H9 (cell line): Measurements from ENCODE around the gene PTPN3. TPM values are rescaled to one million over a fixed set of nuclear protein-coding genes. Genes with fewer than 3 reads are reported as not detected.

ENCODE experiments used
- DNase-seq: peaks from one replicate; pipeline ENCODE4 v3.0.0-alpha.2; 2017
- H2AFZ ChIP-seq: one replicate; pipeline ENCODE4 v1.6.1; 2013; ENCODE audit warnings: mild to moderate bottlenecking, low read length, control low read depth, moderate library complexity
- H2AK5ac ChIP-seq: 2 replicates; pipeline ENCODE4 v1.6.1; 2013; ENCODE audit warnings: low read length, control low read depth, mixed read lengths; ENCODE audit not compliant: insufficient read length
- H2BK120ac ChIP-seq: one replicate; pipeline ENCODE4 v1.6.1; 2013; ENCODE audit warnings: low read depth, mild to moderate bottlenecking, low read length, control low read depth, inconsistent platforms; ENCODE audit not compliant: poor library complexity, severe bottlenecking
- H2BK12ac ChIP-seq: 2 replicates; pipeline ENCODE4 v1.6.1; 2013; ENCODE audit warnings: low read length, control low read depth, mixed read lengths, low read depth; ENCODE audit not compliant: insufficient read length
- H2BK15ac ChIP-seq: 2 replicates; pipeline ENCODE4 v1.6.1; 2013; ENCODE audit warnings: low read depth, low read length, control low read depth
- H2BK20ac ChIP-seq: one replicate; pipeline ENCODE4 v1.6.1; 2013; ENCODE audit warnings: low read depth, mild to moderate bottlenecking, low read length, control low read depth, inconsistent platforms; ENCODE audit not compliant: poor library complexity, severe bottlenecking
- H2BK5ac ChIP-seq: 2 replicates; pipeline ENCODE4 v1.6.1; 2013; ENCODE audit warnings: low read length, control low read depth, mixed read lengths; ENCODE audit not compliant: insufficient read length
- H3K14ac ChIP-seq: 2 replicates; pipeline ENCODE4 v1.6.1; 2013; ENCODE audit warnings: low read length, control low read depth; ENCODE audit not compliant: insufficient read depth
- H3K18ac ChIP-seq: 2 replicates; pipeline ENCODE4 v1.6.1; 2013; ENCODE audit warnings: low read depth, mild to moderate bottlenecking, mixed read lengths, low read length, control low read depth; ENCODE audit not compliant: insufficient read length
- H3K23ac ChIP-seq: 2 replicates; pipeline ENCODE4 v1.6.1; 2013; ENCODE audit warnings: low read length, control low read depth, mixed read lengths, low read depth; ENCODE audit not compliant: insufficient read length
- H3K23me2 ChIP-seq: 2 replicates; pipeline ENCODE4 v1.6.1; 2013; ENCODE audit warnings: low read depth, mild to moderate bottlenecking, mixed read lengths, low read length, control low read depth; ENCODE audit not compliant: insufficient read length, poor library complexity, severe bottlenecking
- H3K27ac ChIP-seq: 2 replicates; pipeline ENCODE4 v1.5.1; 2013; ENCODE audit warnings: low read length, control low read depth, mixed read lengths, low read depth; ENCODE audit not compliant: insufficient read length
- H3K27me3 ChIP-seq: 2 replicates; pipeline ENCODE4 v1.6.1; 2013; ENCODE audit warnings: low read length, control low read depth, inconsistent platforms; ENCODE audit not compliant: insufficient read depth
- H3K4ac ChIP-seq: 2 replicates; pipeline ENCODE4 v1.6.1; 2013; ENCODE audit warnings: low read depth, mild to moderate bottlenecking, control low read depth, inconsistent platforms, low read length, moderate library complexity
- H3K4me1 ChIP-seq: 2 replicates; pipeline ENCODE4 v1.6.1; 2013; ENCODE audit warnings: low read length, control low read depth, inconsistent platforms; ENCODE audit not compliant: insufficient read depth
- H3K4me2 ChIP-seq: 2 replicates; pipeline ENCODE4 v1.6.1; 2013; ENCODE audit warnings: low read length, control low read depth, mixed read lengths; ENCODE audit not compliant: insufficient read length, insufficient read depth
- H3K56ac ChIP-seq: 2 replicates; pipeline ENCODE4 v1.6.1; 2013; ENCODE audit warnings: low read depth, mild to moderate bottlenecking, mixed read lengths, low read length, control low read depth; ENCODE audit not compliant: insufficient read length
- H3K79me1 ChIP-seq: 2 replicates; pipeline ENCODE4 v1.6.1; 2013; ENCODE audit warnings: low read depth, mild to moderate bottlenecking, moderate library complexity, low read length, control low read depth, inconsistent platforms; ENCODE audit not compliant: insufficient read depth, poor library complexity, severe bottlenecking
- H3K79me2 ChIP-seq: 2 replicates; pipeline ENCODE4 v1.6.1; 2013; ENCODE audit warnings: low read length, control low read depth, inconsistent platforms; ENCODE audit not compliant: insufficient read depth
- H3K9ac ChIP-seq: 2 replicates; pipeline ENCODE4 v1.6.1; 2013; ENCODE audit warnings: low read length, control low read depth, mixed read lengths; ENCODE audit not compliant: insufficient read length; ENCODE audit errors: extremely low read depth
- H3K9me3 ChIP-seq: one replicate; pipeline ENCODE4 v1.6.1; 2013; ENCODE audit warnings: low read depth, low read length, inconsistent platforms; ENCODE audit not compliant: control insufficient read depth
- H3T11ph ChIP-seq: one replicate; pipeline ENCODE4 v1.6.1; 2013; ENCODE audit warnings: mild to moderate bottlenecking, low read length, control low read depth, inconsistent platforms
- H4K20me1 ChIP-seq: one replicate; pipeline ENCODE4 v1.6.1; 2013; ENCODE audit not compliant: control insufficient read depth, insufficient read length, insufficient read depth
- H4K5ac ChIP-seq: 2 replicates; pipeline ENCODE4 v1.6.1; 2013; ENCODE audit warnings: low read depth, mild to moderate bottlenecking, mixed read lengths, low read length, control low read depth; ENCODE audit not compliant: insufficient read length
- H4K8ac ChIP-seq: replicated peaks from 2 replicates; pipeline ENCODE4 v1.6.1; 2013; ENCODE audit warnings: low read length, control low read depth, mixed read lengths, low read depth; ENCODE audit not compliant: insufficient read length
- H4K91ac ChIP-seq: 2 replicates; pipeline ENCODE4 v1.6.1; 2013; ENCODE audit warnings: low read depth, mild to moderate bottlenecking, moderate library complexity, mixed read lengths, low read length, control low read depth; ENCODE audit not compliant: insufficient read length
- H3K27ac Mint-ChIP-seq, 3 experiments: 2 replicates in 2 of 3; 3 replicates in 1 of 3; pipeline ENCODE4 v1.8.0; 2020 to 2021; ENCODE audit warnings: mixed read lengths in 3 of 3, mild to moderate bottlenecking in 1 of 3, moderate library complexity in 1 of 3
- H3K27me3 Mint-ChIP-seq: 2 replicates; pipeline ENCODE4 v1.8.0; 2021; ENCODE audit warnings: low read depth, mild to moderate bottlenecking, moderate library complexity, mixed read lengths
- H3K36me3 Mint-ChIP-seq, 3 experiments: 2 replicates in 2 of 3; 3 replicates in 1 of 3; pipeline ENCODE4 v1.8.0; 2020 to 2021; ENCODE audit warnings: low read depth in 3 of 3, mixed read lengths in 3 of 3; ENCODE audit not compliant: insufficient read depth in 1 of 3
- H3K4me1 Mint-ChIP-seq, 2 experiments: 2 replicates each; pipeline ENCODE4 v1.8.0; 2020; ENCODE audit warnings: mixed read lengths in 2 of 2
- H3K4me3 Mint-ChIP-seq, 2 experiments: 2 replicates in 1 of 2; 3 replicates in 1 of 2; pipeline ENCODE4 v1.8.0; 2020 to 2021; ENCODE audit warnings: mild to moderate bottlenecking in 2 of 2, mixed read lengths in 2 of 2, moderate library complexity in 1 of 2
- H3K9me3 Mint-ChIP-seq, 2 experiments: 2 replicates in 1 of 2; 3 replicates in 1 of 2; pipeline ENCODE4 v1.8.0; 2020; ENCODE audit warnings: mild to moderate bottlenecking in 2 of 2, mixed read lengths in 2 of 2, moderate library complexity in 1 of 2
- CTCF ChIP-seq: fragments of 200-600 bp; sonication (generic); conservative IDR thresholded peaks from 3 replicates; pipeline ENCODE4 v1.8.0; 2021; ENCODE audit warnings: antibody characterized with exemption, mild to moderate bottlenecking
- WGBS: extraction: QIAGEN DNeasy Blood & Tissue Kit; methylation state at CpG from one replicate; pipeline ENCODE4 v1.1.7; 2013; ENCODE audit warnings: missing lambda C conversion rate, low lambda C conversion rate, mixed read lengths; ENCODE audit not compliant: insufficient read length; ENCODE audit errors: extremely low coverage; 5-methylcytosine and 5-hydroxymethylcytosine counted together
- total RNA-seq: library from RNA; stranded (reverse); gene quantifications from 2 replicates; pipeline ENCODE4 v1.2.1, GENCODE V29; 2021

PTPN3 gene
- total RNA-seq, 1 experiment from 2014 or later, result 2.6 TPM

- Mint-ChIP-seq H3K27ac (no peak overlapping the region), H3K27me3 (no peaks in the 10 kb centered on the region), H3K9me3 (no peaks in the 10 kb centered on the region), H3K36me3 (no peaks in the 10 kb centered on the region), H3K4me3 (no peak overlapping the region), H3K4me1 (peaks cover 20 to 24% of the 10 kb centered on the region in 2 experiments)
- H3K27me3 ChIP-seq, result no peaks in the 10 kb centered on the region
- H2BK5ac ChIP-seq, result no peak overlapping the region
- no peak overlapping the region for H2BK20ac ChIP-seq
- H2AFZ ChIP-seq, result no peak overlapping the region
- no peak overlapping the region for H2BK120ac ChIP-seq
- no peak overlapping the region for H3T11ph ChIP-seq
- no peak overlapping the region for H3K4ac ChIP-seq
- H3K14ac ChIP-seq, result no peak overlapping the region
- no peak overlapping the region for H3K4me2 ChIP-seq
- H3K23ac ChIP-seq, result no peak overlapping the region
- H3K18ac ChIP-seq, result no peak overlapping the region
- H3K4me1 ChIP-seq, result no peaks in the 10 kb centered on the region
- H3K79me1 ChIP-seq, result no peaks in the 10 kb centered on the region
- H4K20me1 ChIP-seq, result no peaks in the 10 kb centered on the region
- no peaks in the 10 kb centered on the region for H3K79me2 ChIP-seq
- no peak overlapping the region for H3K56ac ChIP-seq
- H2BK12ac ChIP-seq, result no peak overlapping the region
- no peak overlapping the region for H2BK15ac ChIP-seq
- no peak for DNase-seq
- no peak overlapping the region for H4K91ac ChIP-seq
- no peaks in the 10 kb centered on the region for H3K9me3 ChIP-seq
- no peak overlapping the region for H3K27ac ChIP-seq
- H3K23me2 ChIP-seq, result no peaks in the 10 kb centered on the region
- no CpG with 5 or more reads among the region's 6 CpGs for WGBS
- H3K9ac ChIP-seq, result no peak overlapping the region
- TF ChIP-seq CTCF, result no peak
- H4K8ac ChIP-seq, result no peak overlapping the region
- no peak overlapping the region for H2AK5ac ChIP-seq
- no peak overlapping the region for H4K5ac ChIP-seq
Measured at GRCh38 chr9:109417585-109418544, 80.2 kb downstream of the PTPN3 start.
